Dedifferentiated amniotic fluid mesenchymal stem cell (primary cell): ENCODE measurements around the gene GAS5.
"Not testable (repeated sequence)": the region's sequence is repeated elsewhere in the genome, so short reads cannot be mapped to it uniquely, and the experiment has no call there.

Source experiments
- DNase-seq: peaks from one replicate; pipeline ENCODE4 v3.0.0-alpha.2; 2016; ENCODE audit errors: extremely low spot score

The GAS5 gene

DNA sequence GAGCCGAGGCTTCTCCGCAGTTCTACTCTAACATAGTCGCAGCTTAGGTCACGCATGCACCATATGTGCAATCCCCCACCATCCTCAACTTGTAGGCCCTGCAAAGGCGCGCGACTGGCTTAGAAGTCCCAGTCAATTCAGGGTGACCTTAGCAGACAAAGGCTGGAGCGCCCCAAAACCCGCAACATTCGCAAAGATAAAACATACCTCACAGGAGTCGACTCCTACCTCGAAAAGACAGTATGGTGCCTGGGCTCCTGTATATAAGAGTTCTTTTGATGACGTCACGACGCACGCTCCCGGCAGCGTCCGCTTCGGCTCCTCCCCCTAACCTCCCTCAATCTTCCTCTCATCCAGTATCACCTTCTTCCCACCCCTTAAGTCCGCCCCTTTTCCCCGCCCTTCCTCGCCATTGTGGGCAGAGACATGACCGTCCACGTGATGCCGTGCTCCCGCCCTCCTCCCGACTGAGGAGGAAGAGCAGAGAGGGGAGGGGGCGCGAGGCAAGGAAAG lies at the start of gene GAS5:
Gene GAS5 (minus strand): TSS at position 237 of the 513 bp plus-strand sequence.
- peak; percentile 100 for DNase-seq

DNA sequence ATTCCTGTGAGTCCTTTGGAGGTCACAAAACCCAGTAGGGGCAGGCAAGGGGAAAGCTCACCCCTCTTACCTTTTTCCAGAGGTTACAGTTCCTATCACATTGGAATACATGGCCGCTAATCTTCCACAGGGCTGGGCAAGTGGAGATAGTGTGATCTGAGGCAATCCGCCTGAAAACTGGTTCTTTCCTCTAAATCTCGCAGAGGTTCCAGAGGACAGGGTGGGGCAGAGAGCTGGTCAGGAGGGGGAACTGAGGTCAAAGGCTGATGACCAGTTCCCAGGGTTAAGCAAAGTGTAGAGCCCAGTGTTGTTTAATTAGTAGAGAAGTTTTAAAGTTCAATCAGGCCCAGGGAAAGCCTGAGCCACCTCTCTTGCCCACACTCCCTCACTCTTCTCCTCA lies 49.4 kb upstream of the GAS5 start, which contains the start of gene SERPINC1:
Gene SERPINC1 (minus strand): TSS at position 179 of the 400 bp plus-strand sequence. CDS start 68 bp downstream, at position 111.
- no peak for DNase-seq

DNA sequence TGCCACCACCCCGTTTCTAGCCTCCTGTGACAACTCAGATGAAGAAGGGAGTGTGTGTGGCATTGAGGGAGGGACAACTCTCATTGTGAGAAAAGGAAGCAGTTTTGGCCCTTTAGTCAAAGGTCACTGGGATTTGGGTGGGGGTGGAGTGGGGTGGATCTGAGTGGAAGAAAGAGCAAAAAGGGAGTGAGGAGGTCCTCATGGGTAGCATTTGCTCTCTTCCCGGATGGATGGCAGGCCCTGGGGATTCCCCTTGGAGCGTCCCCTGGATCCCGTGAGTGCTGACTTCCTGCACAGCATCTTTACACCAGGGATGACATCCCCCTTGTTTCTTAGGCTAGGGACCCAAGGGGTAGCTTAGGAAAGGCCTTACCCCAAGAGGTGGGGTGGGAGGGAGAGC lies 48.9 kb upstream of the GAS5 start:
- DNase-seq = no peak

DNA sequence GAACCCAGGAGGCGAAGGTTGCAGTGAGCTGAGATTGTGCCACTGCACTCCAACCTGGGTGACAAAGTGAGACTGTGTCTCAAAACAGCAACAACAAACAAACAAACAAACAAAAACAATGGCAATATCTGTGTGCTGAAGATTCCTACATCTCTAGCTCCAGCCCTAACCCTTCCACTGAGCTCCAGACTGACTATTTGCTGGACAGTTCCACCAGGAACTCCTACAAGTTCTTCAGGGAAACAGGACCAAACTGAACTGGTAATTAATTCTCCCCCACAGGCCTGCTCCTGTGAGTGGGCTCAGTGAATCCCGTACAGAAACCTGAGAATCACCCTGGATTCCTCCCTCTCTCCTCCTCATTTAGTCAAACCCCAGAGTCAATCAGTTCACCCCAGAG lies 47.8 kb upstream of the GAS5 start:
- DNase-seq = no peak

DNA sequence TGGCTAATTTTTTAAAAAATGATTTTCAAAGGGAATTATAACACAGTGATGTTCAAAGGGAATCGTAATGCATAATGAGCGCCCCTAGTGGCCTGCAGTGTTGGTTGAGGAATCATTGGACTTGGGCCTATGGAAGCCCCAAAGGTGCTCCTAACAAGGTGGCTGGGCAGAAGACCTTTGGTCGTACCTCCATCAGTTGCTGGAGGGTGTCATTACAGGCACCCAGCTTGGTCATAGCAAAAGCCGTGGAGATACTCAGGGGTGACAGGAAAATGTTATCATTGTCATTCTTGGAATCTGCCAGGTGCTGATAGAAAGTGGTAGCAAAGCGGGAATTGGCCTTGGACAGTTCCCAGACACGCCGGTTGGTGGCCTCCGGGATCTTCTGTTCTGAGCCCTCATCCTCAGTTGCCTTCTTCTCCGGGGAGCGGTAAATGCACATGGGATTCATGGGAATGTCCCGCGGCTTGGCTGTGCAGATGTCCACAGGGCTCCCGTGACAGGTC lies 46.6 kb upstream of the GAS5 start:
- DNase-seq = no peak

DNA sequence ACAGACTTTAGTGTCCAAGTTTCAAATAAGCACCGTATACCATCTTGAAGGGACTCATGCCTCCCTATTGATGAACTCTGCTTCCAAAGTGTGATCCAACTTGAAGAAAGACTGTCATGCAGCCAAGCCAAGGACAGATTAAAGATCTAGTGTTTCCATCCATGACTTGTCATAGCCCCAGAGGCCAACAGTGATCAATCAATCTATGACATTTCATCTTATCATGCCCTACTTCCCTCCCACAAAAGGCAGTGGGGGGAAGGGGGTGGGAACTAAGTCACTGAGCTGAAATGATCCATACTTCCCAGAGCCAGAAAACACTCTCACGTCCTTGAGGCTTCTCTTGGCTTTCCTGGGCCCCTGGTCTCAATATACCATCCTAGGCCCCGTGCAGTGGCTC lies 45.3 kb upstream of the GAS5 start:
- DNase-seq = no peak

DNA sequence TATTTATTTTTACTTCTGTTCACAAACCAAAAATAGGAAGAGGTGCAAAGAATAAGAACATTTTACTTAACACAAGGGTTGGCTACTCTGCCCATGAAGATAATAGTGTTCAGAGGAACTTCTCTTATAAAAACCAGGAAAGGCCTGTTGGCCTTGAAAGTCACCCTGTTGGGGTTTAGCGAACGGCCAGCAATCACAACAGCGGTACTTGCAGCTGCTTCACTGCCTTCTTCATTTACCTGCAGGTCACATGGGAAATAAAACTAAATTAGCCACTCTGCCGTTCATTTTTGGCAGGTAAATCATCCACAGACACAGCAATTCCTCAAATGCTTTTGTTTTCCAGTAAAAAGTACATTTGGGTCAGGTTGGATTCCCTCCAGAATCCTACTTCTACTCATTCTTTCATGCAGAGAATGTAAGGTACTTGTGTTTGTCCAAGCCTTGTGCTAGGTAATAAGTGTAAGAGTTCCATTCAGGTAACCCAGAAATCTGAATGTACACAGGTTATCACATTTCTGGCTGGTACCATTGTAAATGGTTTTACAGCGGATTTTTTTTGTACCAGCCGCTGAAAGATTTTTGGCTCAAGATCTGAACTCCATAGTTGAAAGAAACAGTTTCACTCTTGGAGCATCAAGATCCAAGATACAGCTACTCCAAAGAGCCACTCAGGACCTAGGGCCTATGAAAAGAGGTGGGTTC lies 36.2 kb upstream of the GAS5 start:
- DNase-seq = no peak

DNA sequence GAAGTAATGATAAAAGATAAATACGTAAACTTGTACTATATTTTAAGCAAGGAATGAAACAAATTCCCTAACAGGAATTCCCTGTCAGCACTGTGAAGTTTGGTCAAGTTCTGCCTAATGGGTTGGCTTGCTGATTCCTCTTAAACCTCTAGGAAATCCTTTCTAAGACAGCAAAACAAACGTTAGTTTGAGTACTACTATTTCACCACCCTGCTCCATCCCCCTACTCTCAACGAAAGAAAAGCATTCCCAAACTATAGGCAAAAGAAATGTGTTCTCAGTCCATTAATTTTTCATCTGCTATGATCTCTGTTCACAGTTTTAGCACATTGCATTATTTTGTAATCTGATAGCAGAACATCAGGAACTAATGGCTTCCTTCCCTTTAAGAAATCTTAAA lies 33.2 kb upstream of the GAS5 start:
- no peak for DNase-seq

DNA sequence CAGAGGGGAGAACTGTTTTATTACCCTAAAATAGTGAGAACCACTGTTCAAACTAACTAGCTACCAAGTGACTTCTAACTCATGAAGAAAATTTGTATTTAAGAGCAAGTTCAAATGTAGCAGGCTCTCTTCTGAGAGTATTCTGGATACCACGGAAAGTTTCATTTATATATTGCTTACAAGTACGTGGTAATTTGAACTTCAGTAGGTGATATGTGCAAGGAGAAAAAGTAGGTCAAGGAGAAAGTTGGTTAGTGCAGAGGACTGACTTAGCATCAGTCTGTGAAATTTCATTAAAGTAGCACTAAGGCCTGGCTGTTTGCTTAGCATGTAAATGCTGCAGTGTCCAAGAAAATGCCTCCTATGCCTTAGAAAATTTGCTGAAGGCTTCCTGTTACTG lies 32.6 kb upstream of the GAS5 start:
- DNase-seq = no peak

DNA sequence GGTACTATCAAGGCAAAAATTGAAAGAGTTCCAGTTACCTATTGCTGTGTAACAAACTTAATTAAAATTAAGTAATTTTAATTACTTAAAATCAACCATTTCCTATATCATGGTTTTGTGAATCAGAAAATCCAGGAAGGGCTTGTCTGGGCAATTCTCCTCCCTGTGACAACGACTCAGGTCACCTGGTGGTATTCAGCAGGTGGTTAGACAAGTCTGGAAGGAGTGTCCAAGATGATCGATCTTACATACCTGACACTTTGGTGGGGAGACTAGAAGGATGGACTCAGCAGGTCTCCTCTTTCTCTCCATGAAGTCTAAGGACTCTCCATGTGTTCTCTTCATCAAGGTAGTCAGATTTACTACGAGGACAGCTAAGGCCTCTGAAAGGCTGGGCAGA lies 26.4 kb upstream of the GAS5 start:
- DNase-seq = no peak

DNA sequence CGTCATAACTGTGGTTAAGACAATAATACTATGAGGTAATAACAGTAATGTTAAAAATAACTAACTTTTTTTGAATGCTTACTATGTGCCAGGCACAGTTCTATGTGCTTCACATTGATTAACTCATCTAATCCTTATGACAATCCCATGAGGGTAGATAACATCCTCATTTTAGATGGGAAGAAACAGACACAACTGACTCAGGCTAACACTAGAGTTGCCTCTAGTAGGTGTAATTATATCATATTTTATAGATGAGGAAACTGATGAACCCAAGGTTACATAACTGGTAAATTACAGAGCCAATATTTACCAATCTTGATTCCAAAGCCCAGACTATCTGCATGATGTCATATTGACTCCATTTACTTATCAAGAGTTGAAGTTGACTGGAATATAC lies 25.8 kb upstream of the GAS5 start:
- no peak for DNase-seq

DNA sequence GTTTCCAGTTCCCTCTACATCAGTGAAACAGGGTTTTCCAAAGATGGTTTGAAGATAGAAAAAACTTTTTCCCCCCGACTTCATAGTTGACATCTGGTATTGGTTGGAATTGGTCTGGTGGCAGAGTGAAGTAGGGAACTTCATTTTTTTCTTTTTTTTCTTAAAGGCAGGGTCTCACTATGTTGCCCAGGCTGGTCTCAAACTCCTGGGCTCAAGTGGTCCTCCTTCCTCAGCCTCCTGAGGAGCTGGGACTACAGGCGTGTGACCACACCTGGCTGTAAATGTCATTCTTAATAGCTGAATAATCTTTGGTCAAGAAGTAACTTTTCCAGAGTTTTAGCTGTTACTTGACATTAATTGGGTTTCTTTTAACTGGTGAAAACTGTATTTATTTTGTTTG lies 22.1 kb upstream of the GAS5 start:
- DNase-seq = no peak

DNA sequence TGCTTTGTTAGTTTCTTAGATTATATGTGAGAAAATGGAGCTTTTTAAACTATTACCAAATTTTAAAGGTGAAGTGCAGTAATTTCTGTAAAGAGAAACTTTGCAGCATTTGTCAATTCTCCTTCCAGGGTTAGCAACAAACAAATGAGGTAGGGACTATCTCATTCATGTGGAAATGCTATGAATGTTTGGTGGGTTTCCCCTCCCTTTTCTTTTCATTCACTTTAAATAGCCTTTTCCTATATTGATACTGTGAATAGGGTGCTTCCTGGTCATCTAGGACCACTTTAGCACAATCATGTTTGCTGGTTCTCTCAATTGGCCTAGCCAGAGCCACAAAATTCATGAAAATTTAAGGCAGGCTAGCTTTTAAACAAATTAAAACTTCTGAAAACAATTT lies 21.0 kb upstream of the GAS5 start:
- DNase-seq = no peak

DNA sequence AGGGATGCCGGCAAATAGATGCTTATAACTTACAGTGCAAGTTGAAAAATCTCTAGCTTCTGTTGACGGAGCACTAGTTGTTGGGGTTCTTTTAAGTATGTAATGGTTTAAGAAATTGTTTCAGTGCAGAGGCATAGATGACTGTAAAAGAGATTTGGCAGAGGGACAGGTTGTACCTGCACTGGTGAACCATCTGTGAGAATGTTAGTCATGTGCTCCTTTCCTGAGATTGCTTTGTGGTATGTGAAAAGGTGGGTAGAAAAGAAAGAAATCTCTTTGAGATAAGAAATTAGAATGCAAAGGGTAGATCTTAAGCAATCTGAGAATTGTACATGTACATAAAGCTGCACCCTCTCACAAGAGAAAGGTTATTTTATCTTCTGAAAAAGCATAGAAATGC lies 19.8 kb upstream of the GAS5 start:
- no peak for DNase-seq

DNA sequence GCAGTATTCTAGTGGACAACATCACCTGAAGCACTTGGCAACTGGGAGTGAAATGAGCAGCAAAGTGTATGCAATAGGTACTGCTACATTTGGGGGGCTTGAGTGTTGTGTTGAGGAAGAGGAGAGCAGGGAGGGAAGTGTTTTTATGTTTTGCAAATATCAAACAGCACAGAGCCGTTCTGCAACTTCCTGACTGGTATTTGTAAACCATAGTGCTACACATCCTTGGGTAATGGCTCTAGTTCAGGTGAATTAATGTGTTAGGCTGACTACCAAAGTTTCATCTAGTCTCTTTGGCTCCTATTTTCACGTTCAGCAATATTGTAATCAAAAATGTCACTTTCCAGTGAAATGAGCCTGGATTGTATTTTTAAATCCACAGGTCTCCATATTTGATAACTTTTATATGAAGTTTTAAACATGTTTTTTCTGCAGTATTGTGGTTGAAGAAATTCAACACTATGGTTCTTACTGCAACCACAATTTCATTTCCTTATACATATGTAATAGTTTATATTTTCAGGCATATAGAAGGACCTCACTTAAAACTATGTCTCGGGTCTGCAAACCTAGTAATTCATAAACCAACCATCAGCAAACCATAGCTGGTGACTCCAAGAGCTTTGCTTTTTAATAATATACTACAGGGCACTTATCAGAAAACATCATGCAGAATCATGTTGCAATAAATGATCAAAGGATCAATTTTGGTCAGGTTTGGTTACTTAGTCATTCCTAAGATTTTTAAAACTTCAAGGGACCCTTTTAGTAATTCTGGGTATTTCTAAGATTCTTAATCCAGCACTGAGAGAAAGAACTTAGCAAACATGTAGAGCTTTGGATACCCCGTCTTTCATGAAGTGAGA lies 19.2 kb upstream of the GAS5 start:
- DNase-seq = no peak

DNA sequence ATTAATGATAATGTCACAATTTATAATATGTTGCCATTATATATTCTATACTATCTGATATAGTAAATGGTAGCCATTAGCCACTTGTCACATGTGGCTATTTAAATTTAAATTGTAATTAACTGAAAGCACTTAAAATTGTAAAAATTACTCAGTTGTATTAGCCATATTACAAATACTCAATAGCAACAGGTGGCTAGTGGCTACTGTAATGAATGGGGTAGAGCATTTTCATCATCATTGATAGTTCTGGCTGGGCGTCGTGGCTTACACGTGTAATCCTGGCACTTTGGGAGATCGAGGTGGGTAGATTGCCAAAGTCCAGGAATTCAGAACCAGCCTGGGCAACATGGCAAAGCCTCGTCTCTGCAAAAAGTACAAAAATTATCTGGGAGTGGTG lies 16.9 kb upstream of the GAS5 start:
- DNase-seq = no peak

DNA sequence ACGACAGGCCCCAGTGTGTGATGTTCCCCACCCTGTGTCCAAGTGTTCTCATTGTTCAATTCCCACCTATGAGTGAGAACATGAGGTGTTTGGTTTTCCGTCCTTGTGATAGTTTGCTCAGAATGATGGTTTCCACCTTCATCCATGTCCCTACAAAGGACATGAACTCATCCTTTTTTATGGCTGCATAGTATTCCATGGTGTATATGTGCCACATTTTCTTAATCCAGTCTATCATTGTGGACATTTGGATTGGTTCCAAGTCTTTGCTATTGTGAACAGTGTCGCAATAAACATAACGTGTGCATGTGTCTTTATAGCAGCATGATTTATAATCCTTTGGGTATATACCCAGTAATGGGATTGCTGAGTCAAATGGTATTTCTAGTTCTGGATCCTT lies 13.3 kb upstream of the GAS5 start:
- not testable (repeated sequence) for DNase-seq

DNA sequence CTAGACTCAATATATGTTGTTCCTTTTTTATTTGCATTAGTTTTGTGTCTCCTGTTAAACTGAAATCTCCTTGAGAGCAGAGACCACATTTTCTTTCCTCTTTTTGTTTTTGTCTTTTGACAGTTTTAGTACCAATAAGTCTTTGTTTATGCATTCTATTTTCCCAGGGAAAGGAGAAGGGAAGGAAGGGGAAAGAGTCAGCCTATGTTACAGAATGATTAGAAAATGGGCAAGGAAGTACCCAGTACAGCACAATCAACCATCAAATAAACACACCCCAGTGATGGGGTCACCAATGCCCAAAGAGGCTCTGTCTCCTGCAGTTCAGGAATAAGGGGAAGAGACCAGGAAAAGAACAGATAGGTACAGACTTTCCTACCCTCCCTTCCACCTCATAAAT lies 10.5 kb upstream of the GAS5 start:
- DNase-seq = no peak

DNA sequence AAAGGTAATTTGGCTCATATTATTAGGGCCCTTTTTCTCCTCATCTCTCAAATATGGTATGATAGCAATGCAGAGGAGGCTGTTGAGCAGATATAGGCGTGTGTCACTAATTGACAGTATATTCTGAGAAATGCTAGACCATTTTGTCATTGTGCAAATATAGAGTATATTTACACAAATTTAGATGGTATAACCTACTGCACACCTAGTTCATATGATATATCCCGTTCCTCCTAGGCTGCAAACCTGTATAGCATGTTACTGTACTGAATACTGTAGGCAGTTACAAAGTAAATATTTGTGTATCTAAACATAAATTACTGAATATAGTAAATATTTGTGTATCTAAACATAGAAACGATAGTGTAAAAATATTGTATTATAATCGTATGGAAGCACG lies 8.9 kb upstream of the GAS5 start:
- DNase-seq = no peak

DNA sequence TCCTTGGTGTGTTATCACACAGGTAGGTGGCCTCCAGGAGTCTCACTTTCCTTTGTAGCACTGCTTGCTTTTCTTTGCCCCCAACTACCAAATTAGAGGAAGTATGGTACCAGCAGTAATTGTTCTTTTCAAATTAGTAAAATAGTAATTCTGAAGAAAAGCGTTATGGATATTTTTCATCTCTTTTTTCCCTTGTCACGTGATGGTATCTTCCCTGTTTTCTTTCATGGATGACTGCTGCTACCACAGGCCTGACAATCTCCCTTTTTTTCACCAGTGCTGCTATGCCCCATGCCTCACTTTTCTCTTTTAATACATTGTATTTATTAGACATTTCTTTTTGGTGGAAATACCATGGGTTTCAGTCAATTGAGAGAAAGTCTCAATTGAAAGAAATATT lies 3.7 kb upstream of the GAS5 start:
- no peak for DNase-seq

DNA sequence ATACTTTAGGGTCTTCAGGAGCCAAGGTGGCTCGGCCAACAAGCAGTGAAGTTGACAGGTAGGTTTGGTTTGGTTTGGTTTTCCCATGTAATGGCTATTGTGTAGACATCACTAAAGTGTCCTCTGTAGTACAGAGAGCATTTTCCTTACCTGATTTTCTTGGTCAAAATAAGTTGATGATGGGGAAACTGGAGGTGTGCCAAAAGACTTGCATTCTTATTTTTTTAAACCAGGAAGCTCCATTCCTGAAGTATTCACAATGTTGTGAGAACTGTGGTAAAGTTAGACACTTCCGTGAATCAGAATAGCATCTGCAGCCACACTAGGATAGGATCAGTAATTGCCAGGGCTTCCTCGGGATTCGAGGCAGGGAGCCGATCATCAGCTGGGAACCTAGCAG lies 3.3 kb upstream of the GAS5 start:
- no peak for DNase-seq

DNA sequence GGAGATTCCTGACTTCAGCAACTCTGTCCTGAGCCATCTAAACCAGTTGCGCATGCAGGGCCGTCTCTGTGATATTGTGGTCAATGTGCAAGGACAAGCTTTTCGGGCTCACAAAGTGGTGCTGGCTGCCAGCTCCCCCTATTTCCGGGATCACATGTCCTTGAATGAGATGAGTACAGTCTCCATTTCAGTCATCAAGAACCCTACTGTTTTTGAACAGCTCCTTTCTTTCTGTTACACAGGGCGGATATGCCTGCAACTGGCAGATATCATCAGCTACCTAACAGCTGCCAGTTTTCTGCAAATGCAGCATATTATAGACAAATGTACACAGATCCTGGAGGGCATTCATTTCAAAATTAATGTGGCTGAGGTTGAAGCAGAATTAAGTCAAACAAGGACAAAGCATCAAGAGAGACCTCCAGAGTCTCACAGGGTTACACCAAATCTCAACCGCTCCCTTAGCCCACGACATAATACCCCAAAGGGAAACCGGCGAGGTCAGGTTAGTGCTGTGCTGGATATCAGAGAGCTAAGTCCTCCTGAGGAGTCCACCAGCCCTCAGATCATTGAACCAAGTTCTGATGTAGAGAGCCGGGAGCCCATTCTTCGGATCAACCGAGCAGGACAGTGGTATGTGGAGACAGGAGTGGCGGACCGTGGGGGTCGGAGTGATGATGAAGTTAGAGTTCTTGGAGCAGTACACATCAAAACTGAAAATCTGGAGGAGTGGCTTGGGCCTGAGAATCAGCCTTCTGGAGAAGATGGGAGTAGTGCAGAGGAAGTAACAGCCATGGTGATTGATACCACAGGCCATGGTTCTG lies 2.7 kb upstream of the GAS5 start:
- DNase-seq = no peak
